CD14-positive monocyte (primary cell): ENCODE results near the gene FOXO3. TPM values are rescaled to one million over a fixed set of nuclear protein-coding genes. Genes with fewer than 3 reads are reported as not detected.

ENCODE experiments used
- DNase-seq, 3 donors: peaks; one replicate each; pipeline ENCODE4 v3.0.0-alpha.2; 2011 to 2022
- H2AFZ ChIP-seq: 2 replicates; pipeline ENCODE4 v1.6.0; 2012; ENCODE audit warnings: mild to moderate bottlenecking, low read depth, low read length, inconsistent platforms; ENCODE audit not compliant: insufficient read depth, poor library complexity, severe bottlenecking
- H3K27ac ChIP-seq, 2 donors: 1 replicate in 1 of 2; 2 replicates in 1 of 2; pipeline ENCODE4 v1.5.1; 2012 to 2013; ENCODE audit warnings: low read length in 2 of 2, control low read depth in 1 of 2, inconsistent platforms in 1 of 2, low read depth in 1 of 2, mild to moderate bottlenecking in 1 of 2
- H3K27me3 ChIP-seq, 2 donors: one replicate each; pipeline versions ENCODE4 v1.6.0 to v1.6.1; 2011 to 2013; ENCODE audit warnings: low read length in 2 of 2; ENCODE audit not compliant: control insufficient read depth in 2 of 2, insufficient read depth in 2 of 2
- H3K36me3 ChIP-seq, 2 donors: replicated peaks in 1 of 2; 1 replicate in 1 of 2; 2 replicates in 1 of 2; pipeline versions ENCODE4 v1.5.1 to v1.6.1; 2012 to 2013; ENCODE audit warnings: low read length in 2 of 2, control low read depth in 1 of 2, inconsistent platforms in 1 of 2, mild to moderate bottlenecking in 1 of 2; ENCODE audit not compliant: insufficient read depth in 2 of 2, control insufficient read depth in 1 of 2
- H3K4me1 ChIP-seq, 2 donors: 1 replicate in 1 of 2; 2 replicates in 1 of 2; pipeline versions ENCODE4 v1.5.1 to v1.6.1; 2012 to 2013; ENCODE audit warnings: low read length in 2 of 2, control low read depth in 1 of 2, inconsistent platforms in 1 of 2, mild to moderate bottlenecking in 1 of 2, moderate library complexity in 1 of 2; ENCODE audit not compliant: insufficient read depth in 2 of 2, control insufficient read depth in 1 of 2
- H3K4me2 ChIP-seq: replicated peaks from 2 replicates; pipeline ENCODE3; 2012; ENCODE audit warnings: low read length, moderate library complexity, mild to moderate bottlenecking; ENCODE audit not compliant: poor library complexity, severe bottlenecking; ENCODE audit errors: extremely low read depth
- H3K4me3 ChIP-seq, 3 experiments: fragments of 200-600 bp in 1 of 3; sonication (generic) in 1 of 3; replicated peaks in 1 of 3; 1 replicate in 2 of 3; 2 replicates in 1 of 3; pipeline ENCODE4 v1.5.1; 2011 to 2013; ENCODE audit warnings: low read length in 3 of 3, mild to moderate bottlenecking in 3 of 3, control low read depth in 2 of 3, low read depth in 2 of 3, inconsistent platforms in 1 of 3, moderate library complexity in 1 of 3
- H3K79me2 ChIP-seq: 2 replicates; pipeline ENCODE4 v1.6.0; 2012; ENCODE audit warnings: mild to moderate bottlenecking, control low read depth, inconsistent platforms, low read length, moderate library complexity; ENCODE audit not compliant: insufficient read depth
- H3K9ac ChIP-seq: 2 replicates; pipeline ENCODE4 v1.6.0; 2017; ENCODE audit warnings: low read length, mild to moderate bottlenecking; ENCODE audit not compliant: insufficient read depth, poor library complexity, severe bottlenecking
- H3K9me3 ChIP-seq, 2 donors: replicated peaks in 1 of 2; 1 replicate in 1 of 2; 2 replicates in 1 of 2; pipeline versions ENCODE4 v1.5.1 to v1.6.1; 2012 to 2013; ENCODE audit warnings: low read length in 2 of 2, control low read depth in 1 of 2; ENCODE audit not compliant: control insufficient read depth in 1 of 2, insufficient read depth in 1 of 2
- H4K20me1 ChIP-seq: 2 replicates; pipeline ENCODE4 v1.6.0; 2012; ENCODE audit warnings: mild to moderate bottlenecking, low read length, control low read depth, moderate library complexity; ENCODE audit not compliant: insufficient read depth
- H3K27ac Mint-ChIP-seq, 7 donors: one replicate each; pipeline ENCODE4 v1.8.0; 2020; ENCODE audit warnings: mild to moderate bottlenecking in 7 of 7, mixed read lengths in 7 of 7, moderate library complexity in 6 of 7, inconsistent platforms in 2 of 7
- H3K27me3 Mint-ChIP-seq, 3 donors: one replicate each; pipeline ENCODE4 v1.8.0; 2021 to 2022; ENCODE audit warnings: low read depth in 3 of 3, mild to moderate bottlenecking in 3 of 3, mixed read lengths in 3 of 3, moderate library complexity in 3 of 3, inconsistent platforms in 1 of 3
- H3K36me3 Mint-ChIP-seq, 2 donors: one replicate each; pipeline ENCODE4 v1.8.0; 2020; ENCODE audit warnings: mixed read lengths in 2 of 2, inconsistent platforms in 1 of 2, mild to moderate bottlenecking in 1 of 2
- H3K4me1 Mint-ChIP-seq: one replicate; pipeline ENCODE4 v1.8.0; 2020; ENCODE audit warnings: mild to moderate bottlenecking, mixed read lengths
- H3K4me3 Mint-ChIP-seq, 2 donors: one replicate each; pipeline ENCODE4 v1.8.0; 2020; ENCODE audit warnings: mild to moderate bottlenecking in 2 of 2, mixed read lengths in 2 of 2, moderate library complexity in 1 of 2
- H3K9me3 Mint-ChIP-seq, 7 donors: one replicate each; pipeline ENCODE4 v1.8.0; 2020 to 2022; ENCODE audit warnings: mixed read lengths in 7 of 7, mild to moderate bottlenecking in 6 of 7, moderate library complexity in 6 of 7, inconsistent platforms in 2 of 7
- CTCF ChIP-seq: fragments of 200-600 bp; IDR thresholded peaks from one replicate; pipeline ENCODE4 v1.8.0; 2022; ENCODE audit warnings: antibody characterized with exemption, mild to moderate bottlenecking
- WGBS: methylation state at CpG from one replicate; pipeline ENCODE4 v1.1.5; 2013; ENCODE audit warnings: missing lambda C conversion rate; ENCODE audit not compliant: insufficient coverage; 5-methylcytosine and 5-hydroxymethylcytosine counted together
- intact Hi-C, 2 donors: fragments of 100-400 bp; cut with micrococcal nuclease; formaldehyde crosslinking; loops; one replicate each; pipeline versions ENCODE4 v1.15.0 to v1.15.1; 2023
- polyA plus RNA-seq, 3 donors: library from polyadenylated mRNA; depleted of rRNA in 1 of 3; unstranded in 2 of 3; stranded (reverse) in 1 of 3; fragments of 300-500 nt in 2 of 3; fragments of >200 nt in 1 of 3; fragmentation: Illumina TruSeq in 2 of 3; gene quantifications; 1 replicate in 2 of 3; 2 replicates in 1 of 3; pipeline ENCODE4 v1.2.3, GENCODE V29; 2012 to 2021

The FOXO3 gene
- polyA plus RNA-seq, 3 donors: 15.4 to 23.2 (median 17.5) TPM

- Histone ChIP-seq H3K27me3 (no peaks in the 10 kb centered on the region), H3K9ac (no peak overlapping the region), H3K4me1 (no peaks in the 10 kb centered on the region), H3K4me2 (no peak overlapping the region), H3K36me3 (no peaks in the 10 kb centered on the region), H3K27ac (no peak overlapping the region), H2AFZ (no peak overlapping the region), H3K4me3 (no peak overlapping the region), H3K79me2 (no peaks in the 10 kb centered on the region), H3K9me3 (no peaks in the 10 kb centered on the region), H4K20me1 (no peaks in the 10 kb centered on the region)
- Mint-ChIP-seq H3K27me3 (peaks cover 0 to 3% (median 2%) of the 10 kb centered on the region in 3 donors), H3K4me3 (no peak overlapping the region), H3K9me3 (no peaks in the 10 kb centered on the region), H3K4me1 (no peaks in the 10 kb centered on the region), H3K36me3 (no peaks in the 10 kb centered on the region), H3K27ac (no peak overlapping the region)
- DNase-seq: no peak
- TF ChIP-seq CTCF: no peak
- intact Hi-C loops: loop anchor here (5.0 to 10.0 kb wide), 2 partner anchors 414 to 417 kb away; no protein-coding TSS in a partner anchor
- 50% methylated on average over 2 of the region's 3 CpGs for WGBS
Measured at GRCh38 chr6:108528878-108529277, 31.8 kb upstream of the FOXO3 start.

GRCh38 chr6:108531332-108531731 is 29.4 kb upstream of the FOXO3 start:
- no peak overlapping the region for H3K4me3 Mint-ChIP-seq
- H3K79me2 ChIP-seq: no peaks in the 10 kb centered on the region
- no peak for DNase-seq
- H3K9me3 Mint-ChIP-seq: no peaks in the 10 kb centered on the region
- no peak overlapping the region for H3K9ac ChIP-seq
- no peaks in the 10 kb centered on the region for H4K20me1 ChIP-seq
- no peak overlapping the region for H3K27ac Mint-ChIP-seq
- H3K4me3 ChIP-seq: no peak overlapping the region
- H3K27me3 ChIP-seq: no peaks in the 10 kb centered on the region
- intact Hi-C loops: no loop called here
- no peaks in the 10 kb centered on the region for H3K9me3 ChIP-seq
- H3K27ac ChIP-seq: no peak overlapping the region
- H3K4me1 Mint-ChIP-seq: peaks cover 3% of the 10 kb centered on the region
- no peaks in the 10 kb centered on the region for H3K4me1 ChIP-seq
- peaks cover 0 to 4% (median 0%) of the 10 kb centered on the region in 3 donors for H3K27me3 Mint-ChIP-seq
- no peaks in the 10 kb centered on the region for H3K36me3 ChIP-seq
- WGBS: 83% methylated on average over 1 of the region's 1 CpG
- H3K36me3 Mint-ChIP-seq: no peaks in the 10 kb centered on the region
- H2AFZ ChIP-seq: no peak overlapping the region
- no peak for TF ChIP-seq CTCF
- H3K4me2 ChIP-seq: no peak overlapping the region
